Uterus (tissue), 4 donors: ENCODE results near the gene SLC25A30. TPM values are rescaled to one million over a fixed set of nuclear protein-coding genes. Genes with fewer than 3 reads are reported as not detected.
"Not testable (repeated sequence)": the region's sequence is repeated elsewhere in the genome, so short reads cannot be mapped to it uniquely, and the experiment has no call there.

ENCODE experiments used
- DNase-seq, 2 donors: peaks; one replicate each; pipeline ENCODE4 v3.0.0-alpha.2; 2019 to 2020
- H3K27ac ChIP-seq, 2 donors: fragments of 200-600 bp; sonication (generic); 1 replicate in 1 of 2; 2 replicates in 1 of 2; pipeline ENCODE4 v1.5.1; 2016 to 2018
- H3K27me3 ChIP-seq, 2 donors: fragments of 200-600 bp; sonication (generic); one replicate each; pipeline ENCODE4 v1.5.1; 2018 to 2019; ENCODE audit warnings: control low read depth in 1 of 2
- H3K36me3 ChIP-seq, 2 donors: fragments of 200-600 bp; sonication (generic); one replicate each; pipeline ENCODE4 v1.5.1; 2019; ENCODE audit warnings: control low read depth in 1 of 2
- H3K4me1 ChIP-seq, 2 donors: fragments of 200-600 bp; sonication (generic); one replicate each; pipeline ENCODE4 v1.5.1; 2018 to 2019; ENCODE audit warnings: control low read depth in 1 of 2
- H3K4me3 ChIP-seq, 2 donors: fragments of 200-600 bp; sonication (generic); 1 replicate in 1 of 2; 2 replicates in 1 of 2; pipeline ENCODE4 v1.5.1; 2018 to 2019; ENCODE audit warnings: mild to moderate bottlenecking in 1 of 2
- H3K9me3 ChIP-seq, 2 donors: fragments of 200-600 bp; sonication (generic); one replicate each; pipeline ENCODE4 v1.5.1; 2019; ENCODE audit warnings: control low read depth in 1 of 2
- POLR2A ChIP-seq, 2 donors: fragments of 450-650 bp; IDR thresholded peaks; one replicate each; pipeline ENCODE4 v1.6.1; 2016; ENCODE audit warnings: antibody characterized with exemption in 2 of 2, mild to moderate bottlenecking in 1 of 2, moderate library complexity in 1 of 2
- intact Hi-C: fragments of 100-400 bp; cut with DNase I; formaldehyde crosslinking; loops from one replicate; pipeline ENCODE4 v1.15.1; 2023; ENCODE audit warnings: low total_unique reads
- total RNA-seq, 4 donors: library from RNA; depleted of rRNA in 3 of 4; stranded (reverse); fragments of >200 nt in 3 of 4; gene quantifications; one replicate each; pipeline versions ENCODE4 v1.1.0 to v1.2.4, GENCODE V29; 2014 to 2023
- TF ChIP-seq, protein P1 (sequence below), 4 experiments: fragments of 200-600 bp in 2 of 4; fragments of 450-650 bp in 2 of 4; sonication (generic) in 2 of 4; IDR thresholded peaks; one replicate each; pipeline ENCODE4 v1.5.1; 2016 to 2019; ENCODE audit warnings: antibody characterized with exemption in 4 of 4, mild to moderate bottlenecking in 2 of 4, moderate library complexity in 1 of 4
- donor health status: DM: yes; HTN: yes; CAD: no.

SLC25A30 gene
- total RNA-seq, 4 donors from 2014 or later, result 8.2 to 30.5 (median 22.2) TPM

DNA sequence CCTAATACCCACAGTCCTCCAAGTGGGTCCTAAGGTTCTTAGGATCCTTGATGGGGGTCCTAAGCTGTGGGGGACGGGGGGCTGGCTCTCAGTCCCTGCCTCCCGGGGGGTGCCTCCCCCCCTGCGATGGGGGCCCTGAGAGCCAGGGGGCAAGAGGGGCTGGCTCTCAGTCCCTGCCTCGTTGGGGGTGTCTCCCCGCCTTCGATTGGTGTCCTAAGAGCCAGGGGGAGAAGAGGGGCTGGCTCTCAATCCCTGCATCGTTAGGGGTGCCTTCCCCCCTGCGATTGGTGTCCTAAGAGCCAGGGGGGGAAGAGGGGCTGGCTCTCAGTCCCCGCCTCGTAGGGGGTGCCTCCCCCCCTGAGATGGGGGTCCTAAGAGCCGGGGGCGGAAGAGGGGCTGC, 37.0 kb downstream of the SLC25A30 start:
- TF ChIP-seq, protein P1, sequence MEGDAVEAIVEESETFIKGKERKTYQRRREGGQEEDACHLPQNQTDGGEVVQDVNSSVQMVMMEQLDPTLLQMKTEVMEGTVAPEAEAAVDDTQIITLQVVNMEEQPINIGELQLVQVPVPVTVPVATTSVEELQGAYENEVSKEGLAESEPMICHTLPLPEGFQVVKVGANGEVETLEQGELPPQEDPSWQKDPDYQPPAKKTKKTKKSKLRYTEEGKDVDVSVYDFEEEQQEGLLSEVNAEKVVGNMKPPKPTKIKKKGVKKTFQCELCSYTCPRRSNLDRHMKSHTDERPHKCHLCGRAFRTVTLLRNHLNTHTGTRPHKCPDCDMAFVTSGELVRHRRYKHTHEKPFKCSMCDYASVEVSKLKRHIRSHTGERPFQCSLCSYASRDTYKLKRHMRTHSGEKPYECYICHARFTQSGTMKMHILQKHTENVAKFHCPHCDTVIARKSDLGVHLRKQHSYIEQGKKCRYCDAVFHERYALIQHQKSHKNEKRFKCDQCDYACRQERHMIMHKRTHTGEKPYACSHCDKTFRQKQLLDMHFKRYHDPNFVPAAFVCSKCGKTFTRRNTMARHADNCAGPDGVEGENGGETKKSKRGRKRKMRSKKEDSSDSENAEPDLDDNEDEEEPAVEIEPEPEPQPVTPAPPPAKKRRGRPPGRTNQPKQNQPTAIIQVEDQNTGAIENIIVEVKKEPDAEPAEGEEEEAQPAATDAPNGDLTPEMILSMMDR (IDR thresholded peaks at IDR 0.05), result no peak
- no peak for TF ChIP-seq POLR2A (IDR thresholded peaks at IDR 0.05)
- Histone ChIP-seq H3K27ac (no peak overlapping the region), H3K27me3 (no peaks in the 10 kb centered on the region), H3K4me3 (no peak overlapping the region), H3K36me3 (no peaks in the 10 kb centered on the region), H3K9me3 (no peaks in the 10 kb centered on the region), H3K4me1 (no peaks in the 10 kb centered on the region)
- DNase-seq, result no peak
- intact Hi-C loops, result no loop called here

DNA sequence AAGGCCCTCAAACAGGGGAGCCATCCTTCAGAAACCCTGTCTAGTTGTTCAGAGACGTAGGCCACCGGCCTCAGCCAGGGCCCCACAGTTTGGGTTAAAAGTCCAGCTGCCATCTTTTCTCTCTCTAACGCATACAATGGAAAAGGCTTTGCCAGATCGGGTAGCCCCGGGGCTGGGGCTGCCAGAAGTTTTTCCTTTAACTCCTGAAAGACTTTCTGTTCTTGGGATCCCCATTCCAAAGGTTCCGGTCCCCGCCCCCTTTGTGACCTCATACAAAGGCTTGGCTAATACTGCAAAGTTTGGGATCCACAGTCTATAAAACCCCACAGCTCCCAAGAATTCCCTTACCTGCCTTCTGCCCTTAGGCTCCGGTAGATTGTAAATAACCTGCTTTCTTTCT, 37.5 kb downstream of the SLC25A30 start:
- H3K36me3 ChIP-seq, H3K4me3 ChIP-seq, H3K4me1 ChIP-seq, H3K27ac ChIP-seq, H3K27me3 ChIP-seq, intact Hi-C loops, DNase-seq, H3K9me3 ChIP-seq: not testable (repeated sequence)

DNA sequence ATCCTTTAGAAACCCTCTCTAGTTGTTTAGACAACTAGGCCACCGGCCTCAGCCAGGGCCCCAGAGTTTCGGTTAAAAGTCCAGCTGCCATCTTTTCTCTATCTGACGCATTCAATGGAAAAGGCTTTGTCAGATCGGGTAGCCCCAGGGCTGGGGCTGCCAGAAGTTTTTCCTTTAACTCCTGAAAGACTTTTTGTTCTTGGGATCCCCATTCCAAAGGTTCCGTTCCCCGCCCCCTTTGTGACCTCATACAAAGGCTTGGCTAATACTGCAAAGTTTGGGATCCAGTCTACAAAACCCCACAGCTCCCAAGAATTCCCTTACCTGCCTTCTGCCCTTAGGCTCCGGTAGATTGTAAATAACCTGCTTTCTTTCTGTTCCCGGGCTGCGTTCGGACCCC, 38.7 kb downstream of the SLC25A30 start:
- H3K36me3 ChIP-seq, H3K4me1 ChIP-seq, intact Hi-C loops, H3K9me3 ChIP-seq, DNase-seq, H3K27me3 ChIP-seq, H3K4me3 ChIP-seq, H3K27ac ChIP-seq: not testable (repeated sequence)

DNA sequence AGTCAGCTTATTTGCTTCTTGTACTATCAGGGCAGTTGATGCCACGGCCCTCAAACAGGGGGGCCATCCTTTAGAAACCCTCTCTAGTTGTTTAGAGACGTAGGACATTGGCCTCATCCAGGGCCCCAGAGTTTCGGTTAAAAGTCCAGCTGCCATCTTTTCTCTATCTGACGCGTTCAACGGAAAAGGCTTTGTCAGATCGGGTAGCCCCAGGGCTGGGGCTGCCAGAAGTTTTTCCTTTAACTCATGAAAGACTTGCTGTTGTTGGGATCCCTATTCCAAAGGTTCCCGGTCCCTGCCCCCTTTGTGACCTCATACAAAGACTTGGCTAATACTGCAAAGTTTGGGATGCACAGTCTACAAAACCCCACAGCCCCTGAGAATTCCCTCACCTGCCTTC, 39.4 kb downstream of the SLC25A30 start:
- H3K4me1 ChIP-seq, H3K4me3 ChIP-seq, H3K27ac ChIP-seq, H3K27me3 ChIP-seq, H3K9me3 ChIP-seq, DNase-seq, intact Hi-C loops, H3K36me3 ChIP-seq: not testable (repeated sequence)

DNA sequence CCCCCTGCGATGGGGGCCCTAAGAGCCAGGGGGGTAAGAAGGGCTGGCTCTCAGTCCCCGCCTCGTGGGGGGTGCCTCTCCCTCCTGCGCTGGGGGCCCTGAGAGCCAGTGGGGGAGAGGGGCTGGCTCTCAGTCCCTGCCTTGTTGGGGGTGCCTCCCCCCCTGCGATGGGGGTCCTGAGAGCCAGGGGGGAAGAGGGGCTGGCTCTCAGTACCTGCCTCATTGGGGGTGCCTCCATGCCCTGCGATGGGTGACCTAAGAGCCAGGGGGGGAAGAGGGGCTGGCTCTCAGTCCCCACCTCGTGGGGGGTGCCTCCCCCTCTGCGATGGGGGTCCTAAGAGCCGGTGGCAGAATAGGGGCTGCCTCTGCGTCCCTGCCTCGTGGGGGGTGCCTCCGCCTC, 40.9 kb downstream of the SLC25A30 start:
- H3K9me3 ChIP-seq, H3K27ac ChIP-seq, H3K27me3 ChIP-seq, intact Hi-C loops, H3K36me3 ChIP-seq, DNase-seq, H3K4me1 ChIP-seq, H3K4me3 ChIP-seq: not testable (repeated sequence)

DNA sequence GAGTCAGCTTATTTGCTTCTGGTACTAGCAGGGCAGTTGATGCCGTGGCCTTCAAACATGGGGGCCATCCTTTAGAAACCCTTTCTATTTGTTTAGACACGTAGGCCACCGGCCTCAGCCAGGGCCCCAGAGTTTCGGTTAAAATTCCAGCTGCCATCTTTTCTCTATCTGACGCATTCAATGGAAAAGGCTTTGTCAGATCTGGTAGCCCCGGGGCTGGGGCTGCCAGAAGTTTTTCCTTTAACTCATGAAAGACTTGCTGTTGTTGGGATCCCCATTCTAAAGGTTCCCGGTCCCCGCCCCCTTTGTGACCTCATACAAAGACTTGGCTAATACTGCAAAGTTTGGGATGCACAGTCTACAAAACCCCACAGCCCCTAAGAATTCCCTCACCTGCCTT, 41.5 kb downstream of the SLC25A30 start:
- H3K4me1 ChIP-seq, DNase-seq, H3K4me3 ChIP-seq, H3K27ac ChIP-seq, H3K9me3 ChIP-seq, H3K36me3 ChIP-seq, intact Hi-C loops, H3K27me3 ChIP-seq: not testable (repeated sequence)

DNA sequence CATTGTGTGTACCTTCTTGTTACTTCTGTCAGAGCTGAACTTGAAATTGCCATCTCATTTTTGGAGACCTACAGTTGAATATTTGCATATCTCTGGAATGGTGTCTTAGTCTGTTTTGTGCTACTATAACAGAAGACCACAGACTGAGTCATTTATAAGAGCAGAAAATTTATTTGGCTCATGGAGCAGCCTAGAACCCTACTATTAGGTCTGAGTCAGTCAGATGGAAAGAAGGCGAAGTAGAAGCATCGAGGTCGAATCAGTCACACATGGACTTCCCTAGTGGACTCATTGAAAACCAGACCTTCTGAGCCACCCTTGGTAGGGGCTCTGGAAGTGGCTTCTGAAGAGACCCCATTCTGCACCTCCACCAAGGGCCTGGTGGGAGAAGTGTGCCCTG, 43.3 kb downstream of the SLC25A30 start:
- TF ChIP-seq, protein P1 (IDR thresholded peaks at IDR 0.05), result no peak
- TF ChIP-seq POLR2A (IDR thresholded peaks at IDR 0.05), result no peak
- H3K9me3 ChIP-seq, result no peaks in the 10 kb centered on the region
- no peaks in the 10 kb centered on the region for H3K36me3 ChIP-seq
- no peak for DNase-seq
- H3K27ac ChIP-seq, result no peak overlapping the region
- intact Hi-C loops, result no loop called here
- no peaks in the 10 kb centered on the region for H3K4me1 ChIP-seq
- H3K4me3 ChIP-seq, result no peak overlapping the region
- no peaks in the 10 kb centered on the region for H3K27me3 ChIP-seq

DNA sequence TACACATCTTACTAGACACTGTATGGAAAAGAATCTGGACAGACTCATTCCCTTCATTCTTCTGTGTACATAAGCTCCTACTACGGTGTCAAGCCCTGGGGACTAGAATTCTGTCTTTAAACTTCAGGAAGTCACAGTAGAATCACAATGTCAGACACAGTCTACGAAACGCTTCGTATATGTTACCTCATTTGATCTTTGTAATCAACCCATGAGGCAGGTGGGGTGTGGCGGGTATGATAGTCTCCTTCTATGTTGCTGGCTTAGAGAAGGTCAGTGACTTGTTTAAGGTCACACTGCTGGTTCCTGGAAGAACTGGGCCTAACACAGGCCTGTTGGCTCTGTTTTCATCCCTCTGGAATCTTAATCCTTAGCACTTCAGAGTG, 45.0 kb downstream of the SLC25A30 start:
- Histone ChIP-seq H3K4me1 (no peaks in the 10 kb centered on the region), H3K4me3 (no peak overlapping the region), H3K36me3 (no peaks in the 10 kb centered on the region), H3K9me3 (no peaks in the 10 kb centered on the region), H3K27me3 (no peaks in the 10 kb centered on the region), H3K27ac (no peak overlapping the region)
- DNase-seq, result no peak
- TF ChIP-seq POLR2A (IDR thresholded peaks at IDR 0.05), result no peak
- TF ChIP-seq, protein P1 (IDR thresholded peaks at IDR 0.05), result no peak
- intact Hi-C loops, result no loop called here
